Ovary (tissue), 3 donors: ENCODE data around the gene VTA1.

Source experiments
- CTCF ChIP-seq, 3 donors: fragments of 450-650 bp in 2 of 3; fragments of 200-600 bp in 1 of 3; IDR thresholded peaks; one replicate each; pipeline versions ENCODE4 v1.5.1 to v1.8.0; 2016 to 2022; ENCODE audit warnings: antibody characterized with exemption in 3 of 3, mild to moderate bottlenecking in 1 of 3
- EP300 ChIP-seq: sonication (generic); formaldehyde crosslinking; IDR thresholded peaks from one replicate; pipeline ENCODE4 v1.6.1; 2017; ENCODE audit warnings: antibody characterized with exemption
- donor health status: DM: no; HTN: no; CAD: no.

GRCh38 chr6:142184307-142184706 is 37.2 kb downstream of the VTA1 start:
- TF ChIP-seq CTCF (IDR thresholded peaks at IDR 0.05) (no peak), EP300 (no peak)
